Fibroblast of lung (primary cell): ENCODE measurements around the gene TRMT2B. TPM values are rescaled to one million over a fixed set of nuclear protein-coding genes. Genes with fewer than 3 reads are reported as not detected.

Experiments used
- DNase-seq, 2 donors: peaks; one replicate each; pipeline versions ENCODE4 v3.0.0 to v3.0.0-alpha.2; 2010; ENCODE audit warnings: low read depth in 2 of 2
- H2AFZ ChIP-seq: 2 replicates; pipeline ENCODE4 v1.5.1; 2012; ENCODE audit warnings: low read length, control low read depth, inconsistent platforms
- H3K27ac ChIP-seq: 2 replicates; pipeline ENCODE4 v1.5.1; 2011; ENCODE audit warnings: low read length, control low read depth; ENCODE audit not compliant: insufficient read depth
- H3K27me3 ChIP-seq: 2 replicates; pipeline ENCODE4 v1.5.1; 2011; ENCODE audit warnings: mild to moderate bottlenecking, low read length; ENCODE audit not compliant: control insufficient read depth, insufficient read depth
- H3K36me3 ChIP-seq: 2 replicates; pipeline ENCODE4 v1.5.1; 2011; ENCODE audit warnings: low read length; ENCODE audit not compliant: control insufficient read depth, insufficient read depth
- H3K4me1 ChIP-seq: 2 replicates; pipeline ENCODE4 v1.5.1; 2011; ENCODE audit warnings: low read length; ENCODE audit not compliant: control insufficient read depth, insufficient read depth; ENCODE audit errors: extremely low read depth
- H3K4me2 ChIP-seq: 2 replicates; pipeline ENCODE4 v1.5.1; 2011; ENCODE audit warnings: low read length, control low read depth; ENCODE audit not compliant: insufficient read depth; ENCODE audit errors: extremely low read depth
- H3K4me3 ChIP-seq, 4 experiments: fragments of 200-600 bp in 1 of 4; sonication (generic) in 1 of 4; replicated peaks in 1 of 4; 2 replicates each; pipeline ENCODE4 v1.5.1; 2011 to 2016; ENCODE audit warnings: low read length in 4 of 4, low read depth in 3 of 4, mild to moderate bottlenecking in 3 of 4, control low read depth in 2 of 4, inconsistent platforms in 1 of 4, mixed read lengths in 1 of 4; ENCODE audit not compliant: insufficient read depth in 1 of 4; ENCODE audit errors: control extremely low read depth in 1 of 4
- H3K79me2 ChIP-seq: 2 replicates; pipeline ENCODE4 v1.5.1; 2012; ENCODE audit warnings: mild to moderate bottlenecking, low read length, inconsistent platforms; ENCODE audit not compliant: control insufficient read depth, insufficient read depth
- H3K9ac ChIP-seq: 2 replicates; pipeline ENCODE4 v1.5.1; 2011; ENCODE audit warnings: mild to moderate bottlenecking, low read length, control low read depth; ENCODE audit not compliant: insufficient read depth
- H3K9me3 ChIP-seq: 2 replicates; pipeline ENCODE4 v1.5.1; 2012; ENCODE audit warnings: low read depth, low read length; ENCODE audit not compliant: control insufficient read depth, insufficient read depth
- H4K20me1 ChIP-seq: 2 replicates; pipeline ENCODE4 v1.5.1; 2011; ENCODE audit warnings: low read length; ENCODE audit not compliant: control insufficient read depth, insufficient read depth; ENCODE audit errors: extremely low read depth
- CTCF ChIP-seq, 2 donors: IDR thresholded peaks in 1 of 2; conservative IDR thresholded peaks in 1 of 2; 1 replicate in 1 of 2; 2 replicates in 1 of 2; pipeline ENCODE4 v1.5.1; 2011 to 2012; ENCODE audit warnings: low read length in 2 of 2, control low read depth in 1 of 2, inconsistent platforms in 1 of 2, low read depth in 1 of 2, mild to moderate bottlenecking in 1 of 2
- EZH2 ChIP-seq: IDR thresholded peaks from 2 replicates; pipeline ENCODE4 v1.5.1; 2012; ENCODE audit warnings: low read length, control low read depth, mild to moderate bottlenecking; ENCODE audit errors: missing control alignments
- polyA plus RNA-seq, 2 donors: library from polyadenylated mRNA; depleted of rRNA in 1 of 2; stranded (reverse) in 1 of 2; unstranded in 1 of 2; fragments of >200 nt; gene quantifications; 2 replicates each; pipeline ENCODE4 v1.2.1, GENCODE V29; 2011 to 2012; ENCODE audit warnings: missing spikeins in 1 of 2
- total RNA-seq: library from RNA; depleted of rRNA; stranded (reverse); fragments of >200 nt; gene quantifications from 2 replicates; pipeline ENCODE4 v1.2.1, GENCODE V29; 2014

The TRMT2B gene
- total and polyA plus RNA-seq, 2 donors (not counting 1 experiment from before 2014, with no cell fraction given), result 6.9 to 14.2 TPM

DNA sequence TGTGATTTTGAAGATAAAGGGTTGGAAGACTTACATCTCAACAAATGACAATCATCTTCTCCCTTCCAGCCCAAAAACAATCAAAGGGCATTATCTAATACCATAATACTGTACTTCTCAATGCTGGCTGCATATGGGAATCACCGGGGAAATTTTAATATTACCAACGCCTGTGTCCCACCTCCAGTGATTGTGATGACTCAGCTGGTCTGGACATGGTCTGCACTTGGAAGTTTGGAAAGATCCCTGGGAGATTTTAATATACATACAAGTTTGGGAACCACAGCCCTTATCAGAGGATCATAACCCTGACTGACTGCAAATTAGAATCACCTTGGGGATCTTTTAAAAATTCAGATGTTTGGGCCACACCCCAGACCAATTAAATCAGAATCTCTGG, 52.5 kb downstream of the TRMT2B start:
- Histone ChIP-seq H2AFZ (no peak overlapping the region), H3K4me1 (no peaks in the 10 kb centered on the region), H3K79me2 (no peaks in the 10 kb centered on the region), H3K36me3 (no peaks in the 10 kb centered on the region), H3K27ac (no peak overlapping the region), H3K4me2 (no peak overlapping the region), H3K4me3 (no peak overlapping the region), H4K20me1 (no peaks in the 10 kb centered on the region), H3K9ac (no peak overlapping the region), H3K9me3 (no peaks in the 10 kb centered on the region), H3K27me3 (no peaks in the 10 kb centered on the region)
- DNase-seq, result no peak
- TF ChIP-seq EZH2, result no peak
- no peak for TF ChIP-seq CTCF (conservative IDR thresholded peaks at IDR 0.05 in 1 of 2, IDR thresholded peaks at IDR 0.05 in 1 of 2; ENCODE audit: low read depth in 1 of 2, low read length in 2 of 2)

DNA sequence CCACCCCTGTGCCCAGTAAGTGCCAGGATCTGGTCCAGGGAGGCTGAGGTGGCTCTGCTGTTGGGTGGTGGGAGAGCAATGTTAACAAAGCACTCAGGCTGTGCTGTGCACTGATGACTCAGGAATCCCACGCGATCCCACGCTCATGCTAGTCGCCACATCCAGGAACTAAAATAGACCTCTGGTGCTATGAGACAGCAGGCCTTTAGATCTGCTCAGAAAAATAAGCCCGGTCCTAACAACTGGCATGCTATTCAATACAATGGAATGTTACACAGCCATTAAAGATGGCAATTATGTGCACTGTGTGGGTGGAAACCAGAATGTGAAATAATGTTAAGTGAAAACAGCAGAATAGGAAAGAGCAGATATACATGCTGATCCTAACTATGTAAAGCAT, 56.4 kb downstream of the TRMT2B start:
- Histone ChIP-seq H3K4me2 (no peak overlapping the region), H3K9me3 (no peaks in the 10 kb centered on the region), H2AFZ (no peak overlapping the region), H3K36me3 (no peaks in the 10 kb centered on the region), H3K79me2 (no peaks in the 10 kb centered on the region), H4K20me1 (no peaks in the 10 kb centered on the region), H3K4me3 (no peak overlapping the region), H3K4me1 (no peaks in the 10 kb centered on the region), H3K9ac (no peak overlapping the region), H3K27ac (peak overlapping the region; percentile 51), H3K27me3 (no peaks in the 10 kb centered on the region)
- TF ChIP-seq CTCF (conservative IDR thresholded peaks at IDR 0.05 in 1 of 2, IDR thresholded peaks at IDR 0.05 in 1 of 2; ENCODE audit: low read depth in 1 of 2, low read length in 2 of 2) (no peak), EZH2 (no peak)
- DNase-seq, result peak; percentile 56 to 91

- peak overlapping the region; percentile 51 for H3K27ac ChIP-seq
- no peak overlapping the region for H3K4me2 ChIP-seq
- no peaks in the 10 kb centered on the region for H3K36me3 ChIP-seq
- H2AFZ ChIP-seq, result no peak overlapping the region
- H3K9ac ChIP-seq, result no peak overlapping the region
- no peaks in the 10 kb centered on the region for H3K4me1 ChIP-seq
- no peaks in the 10 kb centered on the region for H3K27me3 ChIP-seq
- no peak overlapping the region for H3K4me3 ChIP-seq
- no peaks in the 10 kb centered on the region for H3K9me3 ChIP-seq
- H4K20me1 ChIP-seq, result no peaks in the 10 kb centered on the region
- H3K79me2 ChIP-seq, result no peaks in the 10 kb centered on the region
- TF ChIP-seq EZH2 (no peak), CTCF (conservative IDR thresholded peaks at IDR 0.05 in 1 of 2, IDR thresholded peaks at IDR 0.05 in 1 of 2; ENCODE audit: low read depth in 1 of 2, low read length in 2 of 2) (no peak)
- DNase-seq, result peak; percentile 30 to 56
These were observed 57.3 kb downstream of the TRMT2B start for GRCh38 chrX:100994352-100995281.
